A172 (cell line): Measurements from ENCODE around the gene ZSWIM6. TPM values are rescaled to one million over a fixed set of nuclear protein-coding genes. Genes with fewer than 3 reads are reported as not detected.

Experiments
- DNase-seq: peaks from one replicate; pipeline ENCODE4 v3.0.0-alpha.2; 2015; ENCODE audit warnings: low spot score
- total RNA-seq: library from RNA; depleted of rRNA; stranded (reverse); fragments of >200 nt; shearing (Covaris generic); gene quantifications from 2 replicates; pipeline ENCODE4 v1.2.3, GENCODE V29; 2014

Gene ZSWIM6
- total RNA-seq, 1 experiment from 2014 or later, result 5.9 TPM

DNA sequence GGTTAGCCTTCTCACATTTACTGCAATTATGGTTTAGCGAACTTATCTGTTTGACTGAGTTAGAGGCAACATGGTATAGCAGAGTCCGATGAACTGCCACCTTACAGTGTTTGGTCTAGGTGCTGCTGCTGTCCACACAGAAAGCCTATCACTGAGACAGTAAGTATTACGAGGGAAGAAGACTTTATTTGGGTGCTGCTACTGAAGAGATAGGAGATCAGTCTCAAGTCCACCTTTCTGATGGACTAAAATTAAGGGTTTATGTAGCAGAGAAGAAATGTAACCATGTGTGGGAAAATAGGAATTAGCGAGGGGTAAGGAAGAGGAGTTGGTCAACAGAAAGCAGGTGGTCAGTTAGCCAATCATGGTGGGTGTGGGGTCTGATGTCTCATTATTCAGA, 109.7 kb downstream of the ZSWIM6 start:
- no peak for DNase-seq

DNA sequence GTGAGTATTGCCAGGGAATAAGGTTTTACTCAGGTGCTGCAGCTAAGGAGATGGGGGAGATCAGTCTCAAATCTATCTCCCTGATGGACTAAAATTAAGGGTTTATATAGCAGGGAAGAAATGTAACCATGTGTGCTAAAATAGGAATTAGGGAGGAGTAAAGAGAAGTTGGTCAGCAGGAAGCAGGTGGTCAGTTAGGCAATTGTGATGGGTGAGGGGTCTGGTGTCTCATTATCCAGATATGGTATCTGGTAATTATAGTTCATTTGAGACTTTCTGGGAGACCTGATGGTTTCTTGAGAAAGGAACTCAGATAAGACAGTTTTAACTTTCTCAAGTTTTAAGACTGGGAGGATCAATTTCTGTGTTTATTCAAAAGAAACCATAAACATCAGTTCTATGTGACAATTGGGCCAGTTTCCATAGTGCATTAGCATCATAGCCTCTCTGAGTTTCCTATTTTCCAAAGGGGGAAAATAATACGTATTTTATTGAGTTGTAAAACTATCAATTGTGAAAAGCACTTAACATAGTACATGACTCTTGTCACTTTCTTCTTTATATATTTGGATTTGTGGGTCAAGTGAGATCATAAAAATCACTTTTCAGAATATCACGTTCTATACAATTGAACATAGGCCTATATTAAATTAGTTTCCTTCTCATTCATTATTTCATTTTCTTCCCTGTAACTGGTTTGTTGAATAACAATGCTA, 115.9 kb downstream of the ZSWIM6 start:
- no peak for DNase-seq

DNA sequence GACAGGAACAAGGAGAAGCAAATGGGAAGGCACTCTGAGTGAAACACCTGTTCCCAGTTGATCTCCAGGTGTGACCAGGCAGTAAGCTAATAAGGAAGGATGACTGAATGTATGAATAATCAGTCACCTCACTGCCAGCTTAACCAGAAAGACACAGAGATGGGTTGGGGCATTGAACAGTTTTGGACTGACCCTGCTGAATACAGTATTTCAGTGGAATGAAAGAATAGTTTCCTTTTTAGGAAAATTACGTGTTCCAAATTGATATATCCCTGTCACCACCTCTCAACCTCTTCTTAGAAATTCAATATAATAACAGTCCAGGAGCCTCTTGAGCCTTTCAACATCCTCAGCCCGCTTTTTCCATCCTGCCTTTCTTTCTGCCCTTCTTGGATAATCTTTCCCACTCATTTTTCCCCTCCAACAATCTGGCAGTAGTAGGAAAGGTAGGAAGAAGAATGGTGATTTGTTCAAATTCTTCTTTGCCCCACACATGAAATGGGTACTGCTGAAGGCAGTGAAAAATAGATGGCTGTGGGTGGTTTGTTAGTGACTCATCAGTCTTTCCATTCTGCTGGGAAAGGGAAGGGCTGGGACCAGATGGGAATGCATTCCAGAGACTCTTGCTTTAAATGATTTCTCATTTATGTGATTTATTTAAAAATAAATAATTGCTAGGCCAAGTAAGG, 117.9 kb downstream of the ZSWIM6 start:
- peak; percentile 94 for DNase-seq

DNA sequence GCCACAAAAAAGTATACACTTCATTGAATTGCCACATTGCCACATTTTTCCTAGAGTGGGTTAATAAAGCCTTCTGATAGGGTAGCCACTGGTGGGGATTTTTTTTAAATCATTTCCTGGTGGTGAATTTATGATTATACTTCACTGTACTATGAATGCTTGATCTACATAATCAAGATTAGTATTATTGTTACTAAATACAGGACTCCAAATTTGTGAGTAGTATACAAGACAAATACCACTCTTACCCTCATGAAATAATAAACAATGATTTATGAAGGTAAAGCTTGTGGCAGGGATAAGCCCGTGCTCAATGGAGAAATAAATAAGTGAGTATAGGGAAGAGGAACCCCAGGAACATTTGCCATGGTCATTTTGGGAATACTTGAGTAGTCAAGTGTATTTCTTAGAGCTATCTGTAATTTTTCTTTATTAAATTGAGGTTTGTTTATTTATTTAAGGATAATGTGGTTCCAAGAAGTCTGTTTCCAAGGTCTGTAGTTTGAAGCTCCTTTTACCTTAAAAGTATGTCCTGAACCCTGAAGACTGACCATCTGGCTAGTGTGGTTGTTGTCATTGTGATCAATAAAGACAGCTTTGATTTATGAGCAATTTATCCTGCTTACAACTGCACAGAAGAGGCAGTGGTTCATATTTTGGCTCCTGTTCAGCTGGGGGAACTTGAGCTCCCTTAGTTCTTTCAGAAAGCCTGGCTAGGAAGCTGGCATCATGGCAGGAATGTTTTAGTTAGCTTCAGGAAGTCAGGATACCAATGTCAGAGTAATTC, 118.6 kb downstream of the ZSWIM6 start:
- DNase-seq, result peak; percentile 86

DNA sequence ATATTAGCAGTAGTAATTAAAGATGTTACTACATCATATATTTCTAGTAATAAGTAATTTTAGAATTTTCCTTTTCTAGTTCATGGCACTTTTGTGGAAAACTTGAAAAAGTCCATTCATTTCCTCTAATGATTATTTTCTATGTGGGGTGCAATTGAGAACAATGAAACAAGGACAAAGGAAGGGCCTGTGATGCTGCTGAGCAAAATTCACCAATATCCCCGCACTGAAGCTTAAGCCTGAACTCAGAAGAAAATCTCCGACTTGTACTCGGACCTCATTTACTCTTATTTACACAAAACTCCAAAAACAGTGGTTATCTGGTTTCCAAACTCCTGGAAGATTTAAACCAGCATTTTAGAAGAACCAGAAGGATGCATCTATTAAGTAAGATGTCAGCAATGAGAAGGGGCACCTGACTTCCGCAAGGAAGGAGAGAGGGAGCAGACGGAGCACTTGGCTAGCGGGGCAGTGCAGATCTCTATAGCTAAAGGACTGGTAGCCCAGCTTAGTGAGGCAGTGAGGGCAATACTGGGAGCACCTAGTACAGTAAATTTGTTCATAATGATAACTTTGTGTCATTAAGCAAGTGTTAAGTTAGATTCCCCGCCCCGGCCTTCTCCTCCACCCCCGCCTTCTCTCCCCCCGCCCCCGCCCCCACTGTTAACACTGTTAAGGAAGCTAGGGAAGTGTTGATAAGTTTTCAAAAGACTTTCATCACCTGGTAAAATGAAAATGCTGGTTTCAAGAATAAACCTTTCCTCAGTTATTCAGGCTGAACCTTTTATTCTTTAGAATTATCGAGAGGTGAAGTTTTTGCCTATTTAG, 123.3 kb downstream of the ZSWIM6 start:
- no peak for DNase-seq

DNA sequence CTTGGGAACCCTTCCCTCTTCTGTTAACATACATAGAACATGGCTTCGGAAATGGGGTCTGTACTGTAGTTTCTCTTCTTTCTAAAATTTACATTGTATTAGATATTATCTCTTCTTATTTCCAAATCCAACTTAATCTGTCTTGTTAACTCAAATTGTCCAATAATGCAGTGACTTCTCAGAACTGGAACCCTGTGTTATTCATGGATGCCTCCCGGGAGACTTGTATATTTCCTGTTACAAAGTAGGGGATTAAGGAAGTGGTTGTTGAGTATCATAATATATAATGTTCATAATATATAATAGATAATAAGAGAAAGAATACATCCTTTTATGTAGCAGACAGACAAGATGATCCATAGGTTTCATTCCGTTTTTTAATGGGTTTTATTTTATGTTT, 128.4 kb downstream of the ZSWIM6 start:
- no peak for DNase-seq

DNA sequence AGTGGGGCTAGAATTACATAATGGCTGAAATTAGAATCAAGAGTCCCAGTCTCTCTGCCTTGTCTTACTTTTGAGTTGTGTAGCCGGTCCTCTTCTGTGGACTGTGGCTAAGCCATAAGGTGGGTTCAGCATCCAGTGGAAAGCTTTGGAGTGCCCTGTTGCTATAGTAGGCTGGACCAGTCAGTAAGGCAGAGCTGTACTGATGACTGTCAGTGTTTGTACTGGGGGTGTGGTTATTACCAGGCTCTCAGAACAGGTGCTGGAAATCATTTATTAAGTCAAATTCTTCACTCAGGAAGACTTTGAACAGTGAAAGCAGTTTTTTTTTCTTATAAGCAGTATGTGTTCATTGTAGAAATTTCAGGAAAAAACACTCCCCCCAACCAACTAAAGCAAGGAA, 129.4 kb downstream of the ZSWIM6 start:
- DNase-seq, result no peak

DNA sequence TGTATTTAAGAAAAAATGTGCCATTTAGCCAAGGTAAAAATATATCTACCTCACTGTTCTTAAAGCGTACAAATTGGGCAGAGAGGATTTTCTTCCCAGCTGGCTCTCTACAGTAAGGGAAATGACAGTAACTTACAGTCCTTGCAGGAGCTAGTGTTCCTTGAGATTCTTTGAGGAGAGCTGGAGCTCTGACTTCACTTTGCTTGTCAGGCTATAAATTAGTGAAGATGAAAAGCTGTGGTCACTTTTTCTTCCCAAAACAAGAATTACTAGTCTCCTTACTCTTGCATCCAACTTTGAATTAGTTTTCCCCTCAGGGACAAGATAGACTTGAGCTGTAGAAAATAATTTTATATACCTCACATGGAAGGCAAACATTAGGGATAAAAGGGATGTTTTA, 129.9 kb downstream of the ZSWIM6 start:
- no peak for DNase-seq

DNA sequence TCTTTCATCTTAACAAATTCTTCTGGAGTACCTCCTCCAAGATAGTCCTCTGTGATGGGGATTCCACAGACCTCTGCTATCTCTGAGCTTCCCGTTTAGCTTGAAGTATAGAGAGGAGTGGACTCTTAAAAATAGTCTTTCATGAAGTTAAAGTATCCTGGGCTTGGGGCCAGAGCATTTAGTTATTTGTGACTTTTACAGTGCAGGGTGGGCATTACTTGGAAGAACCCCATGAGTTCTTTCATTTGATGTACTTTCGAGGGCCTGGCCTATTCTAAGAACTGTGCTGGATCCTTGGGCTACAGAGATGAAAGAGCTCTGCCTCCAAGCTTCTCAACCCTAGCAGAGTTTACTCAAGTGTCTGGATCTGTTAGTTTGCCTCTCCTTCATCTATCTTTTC, 131.5 kb downstream of the ZSWIM6 start:
- no peak for DNase-seq

DNA sequence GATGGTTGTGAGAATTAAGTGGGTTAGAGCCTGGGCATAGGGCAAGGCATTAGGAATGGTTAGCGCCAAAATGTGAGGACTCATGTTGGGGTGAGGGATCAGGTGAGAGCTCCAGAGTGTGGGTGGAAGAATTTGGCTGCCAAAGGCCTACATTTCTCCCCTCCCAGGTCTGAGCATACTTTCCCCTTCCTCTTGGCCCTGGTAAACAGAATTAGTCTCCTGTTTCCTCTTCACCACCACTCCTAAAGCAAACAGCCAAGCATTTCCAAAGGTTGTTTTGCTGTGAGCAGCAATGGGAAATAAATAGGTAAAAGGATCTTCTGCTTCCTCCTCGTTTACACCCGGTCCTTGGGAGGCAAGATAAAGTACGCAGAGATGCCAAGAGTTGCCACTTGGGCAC, 132.5 kb downstream of the ZSWIM6 start:
- DNase-seq, result no peak

DNA sequence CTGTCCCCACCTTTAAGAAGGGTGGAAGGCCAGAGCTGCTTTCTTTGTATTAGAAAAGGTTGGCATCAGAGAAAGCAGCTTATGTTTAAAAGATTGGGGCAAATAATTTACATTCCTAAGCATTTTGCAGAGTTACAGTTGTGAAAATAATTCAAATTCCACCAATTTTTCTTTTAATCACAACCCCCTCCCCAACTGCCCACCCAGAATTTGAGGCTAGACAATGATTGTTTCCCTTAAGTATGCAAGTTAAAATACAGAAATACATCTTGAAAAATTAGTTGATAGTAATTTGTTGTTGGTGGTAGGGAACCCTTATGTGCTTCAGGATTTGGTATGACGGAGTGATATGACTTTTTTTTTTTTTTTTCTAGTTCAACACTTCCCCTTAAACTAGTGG, 133.0 kb downstream of the ZSWIM6 start:
- DNase-seq, result no peak

DNA sequence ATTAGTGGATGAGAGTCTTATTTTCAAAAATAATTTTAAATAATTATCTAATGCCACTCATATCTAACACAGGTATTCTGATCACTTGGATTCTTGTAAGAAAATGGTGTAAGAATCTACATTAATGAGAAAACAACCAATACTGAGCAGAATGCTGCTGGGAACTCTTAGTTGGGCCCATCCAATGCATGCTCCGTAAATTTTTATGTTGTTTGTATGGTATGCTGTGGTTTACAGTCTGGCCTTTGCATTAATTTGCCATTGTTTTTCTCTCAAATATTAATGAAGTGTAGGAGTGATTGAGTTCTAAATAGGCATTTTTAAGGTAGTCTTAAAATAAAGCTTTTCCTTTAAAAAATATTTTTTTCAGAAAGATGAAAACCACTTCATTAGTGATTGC, 133.4 kb downstream of the ZSWIM6 start:
- no peak for DNase-seq

DNA sequence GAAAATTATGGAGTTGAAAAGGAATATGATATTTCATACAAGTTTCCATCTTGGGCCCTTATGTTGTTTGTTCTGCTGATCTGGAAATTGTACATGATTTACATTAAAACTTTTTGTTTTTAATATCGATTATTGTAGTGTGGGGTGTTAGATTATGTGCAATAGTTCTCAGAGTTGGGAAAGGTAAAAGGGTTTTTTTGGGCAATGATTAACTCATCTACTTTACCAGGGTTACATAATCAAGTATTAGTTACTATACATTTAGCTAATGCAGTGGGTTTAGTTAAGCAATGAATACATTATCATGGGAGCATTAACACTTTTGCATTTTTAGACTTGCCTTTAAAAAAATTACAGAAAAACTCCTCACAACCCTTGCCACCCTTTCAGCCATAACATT, 134.0 kb downstream of the ZSWIM6 start:
- no peak for DNase-seq

DNA sequence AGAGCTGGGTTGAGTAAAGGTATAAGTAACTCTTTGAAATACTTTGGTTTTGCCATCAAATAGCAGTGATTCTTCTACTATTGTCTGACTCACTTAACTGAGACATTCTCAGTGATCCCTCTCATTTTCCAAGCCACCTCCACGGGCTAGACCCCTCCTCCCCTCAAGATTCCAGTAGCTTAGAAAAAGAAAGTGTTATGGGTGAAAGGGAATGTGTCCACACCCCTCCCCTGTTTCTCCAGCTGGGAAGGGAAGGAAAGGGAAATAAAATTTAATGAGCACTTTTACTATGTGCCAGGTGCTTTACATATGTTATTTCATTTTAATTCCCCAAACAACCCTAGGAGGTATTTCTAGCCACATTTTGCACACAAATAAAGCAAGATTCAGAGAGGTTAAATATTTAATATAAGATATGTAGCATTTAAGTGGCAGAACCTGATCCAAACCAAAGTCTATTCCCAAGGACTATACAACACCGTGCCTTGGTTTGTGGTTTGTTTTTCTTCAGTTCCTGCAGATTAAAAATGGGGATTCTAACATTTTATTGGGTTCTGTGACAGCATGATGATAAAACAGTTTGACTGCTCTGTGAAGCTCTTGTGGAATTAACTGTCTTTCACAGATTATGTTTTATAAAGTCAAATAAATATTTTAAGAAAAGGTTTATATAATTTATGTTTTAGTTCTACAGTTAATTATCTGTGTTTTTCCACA, 135.9 kb downstream of the ZSWIM6 start:
- peak; percentile 53 for DNase-seq

DNA sequence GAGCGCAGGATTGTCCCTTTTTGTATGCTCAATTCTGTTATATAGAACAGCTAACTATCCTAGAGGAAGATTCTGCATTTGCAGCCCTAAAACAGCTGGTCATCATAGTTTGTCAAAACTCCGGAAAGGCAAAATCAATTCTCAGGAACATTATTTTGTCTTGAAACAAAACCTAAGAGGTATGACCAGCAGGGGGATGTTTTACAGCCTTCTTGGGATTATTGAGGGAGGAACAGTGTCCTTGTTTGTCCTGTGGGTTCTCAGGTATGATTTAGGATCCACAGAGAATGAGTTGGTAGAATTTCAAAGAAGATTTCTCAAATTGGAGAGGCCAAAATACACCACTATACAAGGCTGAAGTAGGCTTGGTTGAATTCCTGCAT, 136.4 kb downstream of the ZSWIM6 start:
- DNase-seq, result no peak

DNA sequence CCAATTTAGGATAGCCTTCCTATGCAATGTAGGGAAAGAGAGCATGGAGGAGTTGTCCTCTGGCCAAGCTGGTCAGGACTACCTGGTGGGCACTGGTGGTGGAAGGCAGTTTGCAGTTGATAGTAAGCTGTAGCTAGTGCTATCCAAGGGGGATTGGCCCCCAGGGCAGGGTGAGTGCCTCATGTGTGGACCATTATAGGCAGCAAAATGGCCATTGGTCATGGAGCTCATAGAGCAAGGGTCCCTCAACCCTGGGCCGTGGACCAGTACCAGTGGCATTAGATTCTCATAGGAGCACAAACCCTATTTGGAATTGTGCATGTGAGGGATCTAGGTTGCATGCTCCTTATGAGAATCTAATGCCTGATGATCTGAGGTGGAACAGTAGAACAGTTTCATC, 139.3 kb downstream of the ZSWIM6 start:
- DNase-seq, result no peak

DNA sequence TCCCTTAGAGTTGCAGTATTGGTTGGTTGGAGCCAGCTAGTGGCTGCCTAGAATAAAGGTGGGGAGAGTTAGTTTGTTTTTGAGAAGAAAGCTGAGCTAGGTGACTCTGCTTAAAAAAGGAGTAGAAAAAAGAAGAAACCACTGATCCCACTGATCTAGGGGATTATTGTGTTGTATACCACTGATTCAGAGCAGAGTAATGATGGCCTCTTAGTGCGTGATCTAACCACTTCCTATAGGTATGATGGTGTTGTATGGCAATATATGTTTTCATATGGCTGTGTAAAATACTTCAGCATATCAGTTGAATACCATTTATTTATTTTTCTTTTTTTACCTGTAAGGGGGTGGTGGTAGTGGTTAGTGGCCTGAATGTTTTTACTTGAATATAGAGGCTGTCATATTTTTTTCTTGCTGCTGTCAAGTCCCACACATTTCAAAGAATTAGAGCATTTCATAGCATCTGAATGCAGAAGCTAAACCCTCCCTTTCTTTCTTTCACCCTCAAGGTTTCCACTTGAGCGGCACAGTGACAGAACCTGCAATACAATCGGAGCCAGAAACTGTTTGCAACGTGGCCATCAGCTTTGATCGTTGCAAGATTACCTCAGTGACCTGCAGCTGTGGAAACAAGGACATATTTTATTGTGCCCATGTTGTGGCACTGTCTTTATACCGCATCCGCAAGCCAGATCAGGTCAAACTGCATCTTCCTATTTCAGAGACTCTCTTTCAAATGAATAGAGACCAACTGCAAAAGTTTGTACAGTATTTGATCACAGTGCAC, 140.3 kb downstream of the ZSWIM6 start:
- no peak for DNase-seq

DNA sequence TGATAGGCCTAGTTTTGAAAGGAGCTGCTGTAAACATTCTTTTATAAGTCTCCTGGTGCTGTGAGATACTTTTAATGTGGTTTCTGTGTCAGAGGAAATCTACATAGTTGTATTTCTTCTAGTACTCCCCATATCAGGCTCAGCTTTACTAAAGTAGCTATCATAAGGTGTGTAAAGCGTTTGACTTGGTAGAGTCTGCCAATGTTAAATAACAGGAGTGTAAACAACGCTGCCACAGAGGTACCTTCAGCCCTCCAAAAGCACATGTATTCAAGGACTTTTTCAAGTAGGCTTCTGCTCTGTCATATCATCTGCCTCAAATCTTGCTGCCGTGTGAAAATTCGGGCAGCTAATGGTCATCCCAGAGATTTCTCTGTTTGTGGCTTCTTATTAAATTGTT, 142.7 kb downstream of the ZSWIM6 start:
- DNase-seq, result no peak

DNA sequence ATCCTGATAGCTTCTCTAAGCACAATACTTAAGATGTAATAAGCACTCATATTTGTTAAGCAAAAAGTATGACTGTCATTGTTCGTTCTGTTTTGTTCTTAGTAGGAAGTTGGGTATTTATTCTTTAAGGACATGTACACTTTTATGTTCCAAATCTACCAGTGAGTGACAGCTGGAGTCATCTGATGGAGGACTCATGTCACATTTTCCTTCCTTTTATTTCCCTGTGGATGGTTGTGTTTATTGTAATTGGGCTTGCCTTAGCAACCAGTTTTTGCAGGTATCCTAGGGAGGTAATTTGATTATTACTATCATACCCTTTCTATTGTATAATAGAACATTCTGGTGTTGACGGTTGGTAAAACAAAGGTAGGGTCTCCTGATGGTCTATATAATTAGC, 145.7 kb downstream of the ZSWIM6 start:
- no peak for DNase-seq

DNA sequence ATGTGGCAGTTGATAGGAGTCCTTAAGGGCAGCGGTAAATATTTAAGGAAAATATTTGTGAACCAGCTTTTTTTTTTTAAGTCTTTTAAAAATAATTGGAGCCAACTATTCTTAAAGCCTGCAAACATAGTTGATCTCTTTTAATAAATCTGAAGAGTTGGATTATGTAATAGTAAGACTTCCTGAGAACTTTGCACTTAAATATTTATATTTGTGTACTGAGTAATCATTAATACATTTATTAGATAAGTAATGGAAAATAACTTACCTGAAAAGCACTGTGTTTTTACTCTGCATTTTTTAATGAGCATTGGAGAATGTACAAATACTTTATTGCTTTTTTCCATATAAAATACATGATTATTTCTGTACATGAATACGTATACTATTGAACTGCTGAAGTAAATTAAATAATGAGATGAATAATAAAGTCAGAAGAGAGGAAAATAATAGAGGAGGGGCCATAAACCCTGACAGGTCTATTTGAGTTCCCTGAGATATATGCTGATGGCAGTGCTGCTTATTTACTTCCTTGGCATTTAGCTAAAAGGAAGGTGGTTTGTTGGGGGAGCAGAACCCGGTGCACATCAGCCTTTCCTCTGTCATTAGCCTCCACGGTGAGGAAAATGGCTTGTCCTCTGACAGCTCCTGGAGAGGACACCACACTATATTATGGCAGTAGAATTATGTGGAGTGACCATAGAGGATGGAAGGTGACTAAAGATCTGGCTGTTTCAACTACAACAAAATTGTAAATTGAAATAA, 148.0 kb downstream of the ZSWIM6 start:
- no peak for DNase-seq
